Hindlimb muscle (tissue), 1 donor: ENCODE measurements around the gene FUT9. TPM values are rescaled to one million over a fixed set of nuclear protein-coding genes. Genes with fewer than 3 reads are reported as not detected.

ENCODE experiments used
- DNase-seq: peaks from one replicate; pipeline ENCODE4 v3.0.0-alpha.2; 2013
- polyA plus RNA-seq: library from polyadenylated mRNA; unstranded; fragments of 120-200 nt; gene quantifications from one replicate; pipeline ENCODE4 v1.2.1, GENCODE V29; 2013; ENCODE audit not compliant: insufficient read length

The FUT9 gene
- polyA plus RNA-seq, result 0.17 TPM

DNA sequence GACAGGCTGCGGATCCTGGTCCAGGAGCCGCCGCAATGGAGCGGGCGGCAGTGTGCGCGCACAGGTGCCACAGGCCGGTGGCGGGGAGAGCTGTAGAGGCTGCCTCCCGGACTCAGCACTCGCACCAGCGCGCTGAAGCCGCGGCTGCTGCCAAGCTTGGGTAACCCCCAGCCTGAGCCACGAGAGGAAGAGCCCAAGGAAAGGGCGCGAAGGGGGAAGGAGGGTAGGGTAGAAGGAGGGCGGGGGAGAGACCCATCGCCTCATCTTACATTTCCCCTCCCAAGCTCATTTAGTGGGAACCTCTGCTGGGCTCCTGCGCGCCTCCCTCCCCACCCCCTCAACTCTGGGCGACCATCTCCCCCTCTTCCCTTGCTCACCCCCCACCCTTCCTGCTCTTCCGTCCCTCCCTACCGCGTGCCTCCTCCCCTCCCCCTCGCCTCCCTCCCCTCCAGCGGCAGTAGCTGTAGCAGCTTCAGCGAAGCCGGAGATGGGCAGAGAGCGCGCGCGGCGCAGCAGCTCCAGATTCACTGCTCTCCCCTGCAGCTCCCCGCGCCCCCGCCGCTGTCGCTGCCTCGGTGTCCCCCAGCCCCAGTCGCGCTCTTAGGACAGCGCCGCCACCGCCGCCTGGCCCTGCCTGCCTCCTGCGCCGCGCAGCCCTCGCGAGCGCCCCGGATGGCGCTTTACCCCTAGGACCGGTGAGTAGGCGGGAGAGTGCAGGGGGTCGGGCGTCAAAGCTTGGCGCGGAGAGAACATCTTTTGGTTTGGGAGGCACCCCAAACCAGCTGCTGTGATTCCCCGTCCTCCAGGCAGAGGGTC is at the start of gene FUT9:
TSS of gene FUT9 (plus strand) at position 457 of the 816 bp plus-strand sequence. CDS start 187,182 bp downstream, outside the sequence.
- DNase-seq, result no peak

- no peak for DNase-seq
Measured at GRCh38 chr6:95967594-95967993, 48.2 kb upstream of the FUT9 start.

- DNase-seq, result no peak
Measured at GRCh38 chr6:95973976-95974375, 41.8 kb upstream of the FUT9 start.

GRCh38 chr6:95978230-95978629 is 37.5 kb upstream of the FUT9 start:
- DNase-seq, result no peak

DNA sequence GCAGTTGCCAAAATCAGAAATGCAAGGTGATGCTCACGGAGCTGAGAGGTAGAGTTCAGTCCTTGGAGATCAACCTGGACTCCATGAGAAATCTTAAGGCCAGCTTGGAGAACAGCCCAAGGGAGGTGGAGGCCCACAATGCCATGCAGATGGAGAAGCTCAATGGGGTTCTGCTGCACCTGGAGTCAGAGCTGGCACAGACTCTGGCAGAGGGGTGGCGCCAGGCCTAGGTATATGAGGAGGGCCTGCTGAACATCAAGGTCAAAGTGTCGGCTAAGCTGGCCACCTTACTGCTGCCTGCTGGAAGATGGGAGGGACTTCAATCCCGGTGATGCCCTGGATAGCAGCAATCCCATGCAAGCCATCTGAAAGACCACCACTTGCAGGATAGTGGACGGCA is 23.9 kb upstream of the FUT9 start:
- no peak for DNase-seq

- DNase-seq, result no peak
Measured at GRCh38 chr6:95994151-95994550, 21.6 kb upstream of the FUT9 start.

DNA sequence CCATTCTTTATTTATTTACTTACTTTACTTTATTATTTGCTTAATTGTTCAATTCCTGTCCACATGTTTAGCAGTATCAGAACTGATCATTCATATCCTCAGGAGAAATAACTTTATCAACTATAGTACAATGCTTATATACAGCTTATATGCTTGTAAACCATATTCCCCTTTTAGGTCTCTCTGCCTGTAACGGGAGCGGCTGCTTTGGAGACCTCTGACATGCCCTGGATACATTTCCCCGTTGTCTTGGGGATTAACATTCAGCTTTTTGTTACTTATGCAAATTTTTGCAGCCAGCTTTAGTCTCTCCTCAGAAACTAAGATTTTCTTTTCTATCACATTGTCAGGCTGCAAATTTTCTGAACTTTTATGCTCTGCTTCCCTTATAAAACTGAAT is 17.6 kb upstream of the FUT9 start:
- DNase-seq, result no peak

DNA sequence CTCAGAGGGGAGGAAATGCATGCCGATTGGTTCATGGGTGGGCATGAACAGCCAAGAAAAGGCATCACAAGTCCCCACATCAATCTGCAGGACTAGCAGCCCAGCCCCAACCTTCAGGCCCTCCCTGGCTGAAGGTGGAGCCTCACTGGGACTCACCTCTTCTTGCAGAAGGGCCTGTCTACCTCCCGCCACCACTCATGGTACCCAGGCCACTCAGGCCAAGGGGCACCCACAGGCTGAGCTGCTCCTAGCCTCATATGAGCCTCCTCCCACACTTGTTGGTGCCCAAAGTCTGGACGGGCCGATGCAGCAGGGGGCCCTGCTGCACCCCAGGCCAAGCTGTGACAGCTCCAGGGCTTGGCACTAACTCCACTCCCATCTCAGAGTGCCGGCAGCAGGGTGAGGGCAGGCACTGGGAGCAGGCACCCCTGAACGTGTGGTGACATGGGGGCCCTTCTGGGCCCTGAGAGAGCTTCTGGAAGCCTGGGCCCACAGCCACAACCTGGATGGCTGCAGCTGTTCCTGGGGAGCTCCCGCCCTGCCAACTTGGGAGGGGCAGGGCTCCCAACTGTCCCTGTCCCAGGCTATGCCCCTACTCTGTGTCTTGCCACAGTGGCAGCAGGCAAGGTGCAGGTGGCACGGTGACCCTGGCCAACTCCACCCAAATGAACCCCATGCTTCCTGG is 13.7 kb upstream of the FUT9 start:
- DNase-seq, result no peak

- no peak for DNase-seq
Measured at GRCh38 chr6:96002576-96002910, 13.2 kb upstream of the FUT9 start.

DNA sequence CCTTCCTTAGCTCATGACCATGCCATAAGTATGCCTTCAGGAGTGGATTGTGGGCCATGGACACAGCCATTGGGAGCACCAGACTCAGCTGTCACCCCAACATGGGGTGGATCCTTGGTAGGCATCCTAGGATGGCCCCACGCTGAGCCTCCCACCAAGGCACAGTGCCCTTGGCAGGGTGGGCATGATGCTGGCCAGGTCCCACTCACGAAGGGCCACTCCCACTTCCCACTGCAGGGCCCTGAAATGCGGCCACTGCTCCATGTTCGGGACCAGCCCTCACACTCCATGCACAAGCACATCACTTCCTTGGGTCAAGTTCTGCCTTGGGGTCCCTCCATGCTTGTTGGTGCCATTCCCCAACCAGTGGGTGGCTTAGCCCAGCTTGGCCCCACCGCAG is 12.9 kb upstream of the FUT9 start:
- no peak for DNase-seq

DNA sequence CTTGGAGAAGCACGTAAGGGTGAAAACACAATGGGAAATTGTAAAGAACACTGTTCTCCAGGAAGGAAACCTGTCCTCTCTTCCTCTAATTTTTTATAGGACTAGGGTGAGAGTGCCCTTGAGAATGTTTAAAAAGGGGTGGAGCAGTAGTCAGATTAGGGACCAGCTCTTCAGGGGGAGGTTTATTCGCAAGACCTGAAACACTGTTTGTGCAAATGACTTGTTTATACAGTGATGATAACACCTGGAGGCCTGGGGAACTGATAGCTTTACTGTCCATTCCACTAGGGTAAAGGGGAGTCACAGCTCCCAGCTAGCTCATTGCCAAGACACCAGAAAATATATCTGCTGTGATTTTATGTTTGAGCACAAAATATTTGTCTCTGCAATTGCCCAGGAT is 8.1 kb upstream of the FUT9 start:
- DNase-seq, result no peak

DNA sequence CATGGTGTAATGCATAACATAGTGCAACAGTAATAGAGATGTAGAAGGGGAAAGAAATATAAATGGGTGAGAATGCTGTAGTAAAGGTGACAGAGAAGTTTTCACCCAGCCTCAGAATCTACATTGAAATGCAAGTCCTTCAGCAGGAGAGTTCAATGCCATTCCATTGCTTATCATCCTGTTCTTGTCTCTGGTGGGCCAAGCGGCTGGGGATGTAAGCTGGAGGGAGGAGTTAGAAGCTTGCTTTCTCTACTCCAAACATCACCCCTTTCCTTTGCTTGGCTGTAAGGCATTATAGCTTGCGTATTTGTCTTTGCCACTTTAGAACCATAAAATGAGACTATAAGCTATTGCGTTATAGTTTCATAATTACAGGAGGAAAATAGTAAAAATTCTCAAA is 2.2 kb upstream of the FUT9 start:
- DNase-seq, result no peak

- no peak for DNase-seq
Measured at GRCh38 chr6:96014846-96015517, 792 bp upstream of the FUT9 start.

DNA sequence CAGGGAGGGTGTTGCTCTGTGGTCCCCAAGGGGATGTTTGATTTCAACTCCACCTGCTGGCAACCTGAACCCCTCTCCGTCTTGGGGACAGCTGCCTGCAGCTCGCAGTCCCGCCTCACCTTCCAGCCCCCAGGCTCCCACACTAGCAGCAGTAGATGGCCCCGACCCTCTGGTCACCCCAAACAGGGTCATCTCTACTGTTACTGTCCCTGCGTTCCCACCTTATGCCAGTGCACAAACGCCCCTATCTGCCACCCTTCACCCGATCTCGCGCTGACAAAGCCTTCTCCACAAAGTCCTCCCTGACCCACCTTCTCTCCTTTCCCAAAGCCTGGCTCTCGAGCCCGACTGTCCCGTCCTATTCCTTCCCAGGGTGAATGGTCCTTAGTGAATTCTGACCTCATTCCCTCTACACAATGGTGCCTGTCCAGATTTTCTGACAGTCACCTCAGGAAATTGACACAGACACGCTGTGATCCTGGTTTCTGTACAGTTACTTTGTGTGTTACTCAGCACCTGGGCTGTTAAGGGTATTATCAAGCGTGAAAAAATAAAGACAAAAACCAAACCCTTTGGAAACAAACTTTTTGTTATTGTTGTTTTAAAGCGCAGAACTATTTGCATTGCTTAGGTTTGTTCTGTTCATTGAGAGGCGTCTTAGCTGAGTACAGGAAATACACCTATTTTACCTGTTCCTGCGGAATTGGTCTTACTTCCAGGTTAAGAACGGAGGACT is 728 bp downstream of the FUT9 start:
- DNase-seq, result no peak

DNA sequence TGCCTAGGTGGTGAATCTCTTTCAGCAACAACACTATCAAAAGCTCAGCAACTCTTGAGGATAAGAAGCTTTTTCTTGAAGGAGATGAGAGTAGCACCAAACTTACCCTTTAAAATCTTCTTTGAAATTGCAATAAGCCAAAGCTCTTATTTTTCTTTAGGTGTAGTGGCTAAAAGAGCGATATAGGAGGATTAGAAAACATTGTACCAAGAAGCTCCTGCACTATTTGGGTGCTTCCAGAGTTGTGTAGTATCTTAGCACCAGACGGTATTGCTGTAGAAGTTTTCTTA is 1.2 kb downstream of the FUT9 start:
- no peak for DNase-seq

DNA sequence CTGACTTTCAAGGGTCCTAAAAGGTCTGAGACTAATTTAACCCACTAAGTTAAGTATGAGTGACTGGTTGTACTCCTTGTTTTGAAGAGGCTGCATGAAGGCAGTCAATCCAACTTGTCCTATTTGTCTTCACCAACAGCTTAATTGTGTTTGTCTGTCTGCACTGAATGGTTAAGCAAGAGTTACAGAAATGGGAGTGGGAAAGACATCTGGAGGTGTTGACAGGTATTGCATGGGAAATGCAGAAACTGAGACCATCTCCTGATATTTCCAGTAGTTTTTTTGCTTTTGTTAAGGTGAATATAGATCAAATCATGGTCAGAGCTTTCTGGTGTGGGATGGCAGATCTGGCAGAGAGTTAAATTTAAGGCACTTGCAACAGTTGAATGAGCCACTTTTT is 6.5 kb downstream of the FUT9 start:
- DNase-seq, result no peak

GRCh38 chr6:96032661-96033060 is 16.9 kb downstream of the FUT9 start:
- no peak for DNase-seq

GRCh38 chr6:96051555-96051954 is 35.8 kb downstream of the FUT9 start:
- DNase-seq, result no peak

GRCh38 chr6:96058082-96058481 is 42.3 kb downstream of the FUT9 start:
- DNase-seq, result no peak

DNA sequence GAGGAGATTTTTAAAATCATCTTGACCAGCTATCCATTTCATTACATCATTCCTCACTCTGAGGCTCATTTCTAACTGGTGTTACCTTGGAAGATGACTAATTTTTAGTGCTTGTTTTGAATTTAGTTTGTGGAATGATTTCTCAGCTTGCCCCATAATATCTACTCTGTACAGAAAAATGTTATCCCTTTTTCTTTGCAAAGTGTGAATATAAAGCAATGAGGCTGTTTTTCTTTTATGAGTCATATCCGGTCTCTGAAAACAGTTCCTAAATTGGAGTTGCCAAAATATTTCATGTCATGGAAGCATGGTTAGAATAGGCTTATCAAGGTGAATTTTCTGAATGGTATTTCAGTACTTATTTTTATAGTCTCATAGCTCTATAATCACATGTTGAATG is 43.8 kb downstream of the FUT9 start:
- DNase-seq, result no peak

GRCh38 chr6:96060249-96060648 is 44.5 kb downstream of the FUT9 start:
- no peak for DNase-seq

- DNase-seq, result no peak
Measured at GRCh38 chr6:96065213-96065612, 49.4 kb downstream of the FUT9 start.

DNA sequence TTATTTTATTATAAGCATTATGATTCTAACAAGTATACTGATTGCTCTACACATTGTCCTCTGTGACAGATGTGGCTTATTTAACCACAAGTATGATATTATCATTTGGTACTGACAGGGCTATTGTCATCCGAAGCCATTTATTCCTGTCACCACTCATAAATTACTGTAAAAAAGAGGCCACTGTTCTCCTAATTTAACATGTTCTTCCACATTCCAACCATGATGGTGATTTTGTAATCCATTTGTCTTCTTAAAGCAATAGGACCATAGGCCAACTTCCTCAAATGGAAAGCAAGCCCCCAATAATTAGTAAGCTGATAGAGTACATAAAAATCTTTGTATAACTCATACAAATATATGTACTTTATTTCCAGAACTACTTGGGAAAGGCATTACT is 50.6 kb downstream of the FUT9 start:
- DNase-seq, result no peak
